A549 (cell line): ENCODE data around the gene RASGRP2.

Source experiments
- MYC ChIP-seq: IDR thresholded peaks from 2 replicates; pipeline ENCODE4 v1.6.1; 2012; ENCODE audit warnings: mild to moderate bottlenecking, inconsistent platforms, low read length, improper control_type of control experiment, borderline replicate concordance
- POLR2A ChIP-seq: IDR thresholded peaks from 2 replicates; pipeline ENCODE4 v1.6.1; 2012; ENCODE audit warnings: mild to moderate bottlenecking, low read length
- SMC3 ChIP-seq: fragments of >200 bp; sonication (Bioruptor Twin); formaldehyde crosslinking; IDR thresholded peaks from 3 replicates; pipeline ENCODE4 v1.6.1; 2018; ENCODE audit warnings: inconsistent platforms
- TF ChIP-seq, protein P1 (sequence below): fragments of >200 bp; sonication (Bioruptor Twin); formaldehyde crosslinking; IDR thresholded peaks from 3 replicates; pipeline ENCODE4 v1.5.1; 2016

DNA sequence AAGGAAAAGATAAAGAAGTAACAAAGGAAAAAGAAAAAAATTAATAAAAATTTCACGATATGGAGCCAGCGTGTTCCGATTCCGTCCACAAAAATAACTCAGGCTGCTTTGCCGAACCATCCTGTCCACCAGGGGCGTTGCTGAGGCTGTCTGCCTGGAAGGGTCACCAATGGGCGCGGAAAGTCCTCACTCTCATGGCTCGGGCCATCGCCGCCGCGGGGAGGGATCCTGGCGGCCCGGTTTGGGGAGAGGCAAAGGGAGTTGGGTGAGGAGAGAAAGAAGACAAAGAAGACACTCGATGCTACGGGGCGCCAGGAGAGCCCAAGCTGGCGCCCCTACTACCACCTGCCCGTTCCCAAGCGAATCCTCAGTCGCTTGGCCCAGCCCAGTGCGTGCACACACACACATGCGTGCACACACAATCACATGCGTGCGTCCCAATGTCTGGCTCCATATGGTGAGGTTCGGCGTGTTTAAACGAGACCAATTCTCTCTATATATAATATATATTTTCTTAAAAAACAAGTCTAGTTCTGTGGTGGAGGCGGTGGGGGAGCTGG, 21.4 kb upstream of the RASGRP2 start:
- no peak for TF ChIP-seq POLR2A
- TF ChIP-seq SMC3, result no peak
- TF ChIP-seq, protein P1, sequence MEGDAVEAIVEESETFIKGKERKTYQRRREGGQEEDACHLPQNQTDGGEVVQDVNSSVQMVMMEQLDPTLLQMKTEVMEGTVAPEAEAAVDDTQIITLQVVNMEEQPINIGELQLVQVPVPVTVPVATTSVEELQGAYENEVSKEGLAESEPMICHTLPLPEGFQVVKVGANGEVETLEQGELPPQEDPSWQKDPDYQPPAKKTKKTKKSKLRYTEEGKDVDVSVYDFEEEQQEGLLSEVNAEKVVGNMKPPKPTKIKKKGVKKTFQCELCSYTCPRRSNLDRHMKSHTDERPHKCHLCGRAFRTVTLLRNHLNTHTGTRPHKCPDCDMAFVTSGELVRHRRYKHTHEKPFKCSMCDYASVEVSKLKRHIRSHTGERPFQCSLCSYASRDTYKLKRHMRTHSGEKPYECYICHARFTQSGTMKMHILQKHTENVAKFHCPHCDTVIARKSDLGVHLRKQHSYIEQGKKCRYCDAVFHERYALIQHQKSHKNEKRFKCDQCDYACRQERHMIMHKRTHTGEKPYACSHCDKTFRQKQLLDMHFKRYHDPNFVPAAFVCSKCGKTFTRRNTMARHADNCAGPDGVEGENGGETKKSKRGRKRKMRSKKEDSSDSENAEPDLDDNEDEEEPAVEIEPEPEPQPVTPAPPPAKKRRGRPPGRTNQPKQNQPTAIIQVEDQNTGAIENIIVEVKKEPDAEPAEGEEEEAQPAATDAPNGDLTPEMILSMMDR, result no peak; the same call in none of the 3 replicates
- no peak for TF ChIP-seq MYC
